GM12878 (cell line): Measurements from ENCODE around the gene PARP6. TPM values are rescaled to one million over a fixed set of nuclear protein-coding genes. Genes with fewer than 3 reads are reported as not detected.

Experiments used
- ATF7 ChIP-seq: fragments of 450-650 bp; IDR thresholded peaks from 2 replicates; pipeline ENCODE4 v1.6.1; 2016; ENCODE audit warnings: low read depth, mild to moderate bottlenecking
- BRCA1 ChIP-seq: IDR thresholded peaks from 2 replicates; pipeline ENCODE4 v1.6.1; 2011; ENCODE audit warnings: low read depth, low read length, improper control_type of control experiment
- CBFB ChIP-seq: IDR thresholded peaks from 2 replicates; pipeline ENCODE4 v1.6.1; 2016; ENCODE audit warnings: antibody characterized with exemption, low read depth
- CREB1 ChIP-seq: IDR thresholded peaks from 2 replicates; pipeline ENCODE4 v1.6.1; 2012; ENCODE audit warnings: low read depth, mild to moderate bottlenecking, inconsistent platforms
- FOXK2 ChIP-seq: fragments of 450-650 bp; IDR thresholded peaks from 2 replicates; pipeline ENCODE4 v1.6.1; 2017; ENCODE audit warnings: mild to moderate bottlenecking, moderate library complexity
- KDM1A ChIP-seq: fragments of 200-600 bp; sonication (generic); IDR thresholded peaks from 2 replicates; pipeline ENCODE4 v1.6.1; 2016; ENCODE audit warnings: borderline replicate concordance
- NR2C2 ChIP-seq: IDR thresholded peaks from 2 replicates; pipeline ENCODE4 v1.6.1; 2011; ENCODE audit warnings: borderline replicate concordance, low read depth; ENCODE audit not compliant: control insufficient read depth, insufficient read length
- PAX8 ChIP-seq: fragments of 450-650 bp; IDR thresholded peaks from 2 replicates; pipeline ENCODE4 v1.6.1; 2017; ENCODE audit warnings: mild to moderate bottlenecking, moderate library complexity
- RAD51 ChIP-seq: fragments of 450-650 bp; IDR thresholded peaks from 2 replicates; pipeline ENCODE4 v1.6.1; 2016; ENCODE audit warnings: moderate library complexity, mild to moderate bottlenecking, inconsistent platforms
- RUNX3 ChIP-seq: IDR thresholded peaks from 2 replicates; pipeline ENCODE4 v1.6.1; 2012; ENCODE audit warnings: low read length, inconsistent platforms
- SIX5 ChIP-seq: IDR thresholded peaks from 2 replicates; pipeline ENCODE4 v1.6.1; 2011; ENCODE audit warnings: mild to moderate bottlenecking, low read depth, low read length, moderate library complexity; ENCODE audit not compliant: severe bottlenecking
- SPI1 ChIP-seq: IDR thresholded peaks from 2 replicates; pipeline ENCODE4 v1.6.1; 2011; ENCODE audit warnings: low read depth, mild to moderate bottlenecking, low read length, moderate library complexity, borderline replicate concordance; ENCODE audit not compliant: insufficient read depth
- SUZ12 ChIP-seq: fragments of 200-600 bp; sonication (generic); IDR thresholded peaks from one replicate; pipeline ENCODE4 v1.6.1; 2018; ENCODE audit warnings: antibody characterized with exemption, mild to moderate bottlenecking; ENCODE audit not compliant: unreplicated experiment
- ZNF217 ChIP-seq: fragments of 450-650 bp; IDR thresholded peaks from 2 replicates; pipeline ENCODE4 v1.6.1; 2017; ENCODE audit warnings: antibody characterized with exemption, mild to moderate bottlenecking
- ZNF384 ChIP-seq: IDR thresholded peaks from 2 replicates; pipeline ENCODE4 v1.6.1; 2012; ENCODE audit warnings: low read depth, mild to moderate bottlenecking, low read length, improper control_type of control experiment, borderline replicate concordance
- ZNF622 ChIP-seq: fragments of 450-650 bp; IDR thresholded peaks from 2 replicates; pipeline ENCODE4 v1.6.1; 2017; ENCODE audit warnings: mild to moderate bottlenecking, inconsistent platforms
- polyA plus RNA-seq, 11 experiments: library from polyadenylated mRNA; depleted of rRNA in 4 of 11; unstranded in 6 of 11; stranded (reverse) in 5 of 11; fragments of >200 nt; fragmentation: Nextera tagmentation in 4 of 11; fragmentation: Illumina TruSeq in 1 of 11; extraction: Ambion mirVana in 4 of 11; extraction: Trizol in 1 of 11; gene quantifications; 1 replicate in 1 of 11; 2 replicates in 10 of 11; pipeline versions ENCODE4 v1.2.1 to v1.2.3, GENCODE V29; 2011 to 2016; ENCODE audit warnings: inconsistent platforms in 2 of 11, missing spikeins in 2 of 11, low read depth in 1 of 11
- total RNA-seq, 4 experiments: library from RNA; depleted of rRNA in 3 of 4; stranded (reverse); fragments of >200 nt in 3 of 4; fragmentation: Illumina TruSeq in 1 of 4; extraction: Trizol in 1 of 4; gene quantifications; 2 replicates each; pipeline versions ENCODE4 v1.2.1 to v1.2.3, GENCODE V29; 2013 to 2021
- TF ChIP-seq, protein P1 (sequence below): IDR thresholded peaks from 2 replicates; pipeline ENCODE4 v1.6.1; 2012; ENCODE audit warnings: low read depth, low read length, improper control_type of control experiment
- TF ChIP-seq, protein P2 (sequence below): IDR thresholded peaks from 2 replicates; pipeline ENCODE4 v1.6.1; 2011; ENCODE audit warnings: mild to moderate bottlenecking, low read depth, low read length, moderate library complexity; ENCODE audit not compliant: insufficient replicate concordance

The PARP6 gene
- total and polyA plus RNA-seq, 10 of the 15 experiments (the other 5 are each of a cell fraction or from before 2014, with no cell fraction given), result 14.3 to 73.5 (median 26.9) TPM

DNA sequence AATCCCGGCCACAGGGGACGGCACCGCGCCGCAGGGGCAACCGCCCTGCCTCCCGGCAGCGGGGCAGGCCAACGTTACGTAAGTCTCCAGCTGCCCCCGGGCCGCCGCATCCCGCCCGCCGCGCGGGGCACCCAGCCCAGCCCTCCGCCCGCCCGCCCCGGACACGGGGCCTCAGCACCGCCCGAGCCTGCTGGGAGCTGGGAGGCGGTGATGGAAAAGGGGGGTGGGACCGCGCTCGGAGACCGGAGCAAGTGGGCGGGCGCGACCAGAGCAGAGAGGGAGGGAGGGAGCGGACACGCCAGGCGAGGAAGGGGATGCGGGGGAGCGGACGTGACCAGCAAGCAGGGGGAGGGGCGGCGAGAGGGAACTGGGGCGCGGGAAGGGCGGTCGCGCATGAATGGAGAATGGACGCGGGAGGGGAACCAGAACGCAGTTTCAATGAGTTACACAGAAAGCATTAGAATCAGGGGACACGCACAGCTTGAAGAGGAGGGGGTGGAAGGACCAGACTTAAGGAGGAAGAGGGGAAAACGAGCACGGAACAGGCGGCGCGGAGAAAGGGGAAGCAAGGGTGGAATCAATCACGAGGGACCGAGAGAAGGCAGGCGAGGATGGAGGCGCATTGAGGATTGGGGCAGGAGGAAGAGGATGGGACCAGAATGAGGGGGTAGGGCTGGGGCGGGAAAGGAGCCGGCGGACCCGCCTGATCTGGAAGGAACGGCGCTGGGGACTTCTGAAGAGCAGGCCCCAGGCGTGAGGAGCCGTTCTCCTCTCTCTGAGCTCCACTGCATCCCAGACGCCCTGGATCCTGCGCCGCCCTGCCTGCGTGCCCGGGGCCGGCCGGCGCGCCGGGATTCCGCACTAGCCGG is 41.9 kb downstream of the PARP6 start (continued):
- TF ChIP-seq SPI1, result 0 out of 2 replicates have a peak, but pooled peaks have one; percentile 15
- no peak for TF ChIP-seq NR2C2
- no peak for TF ChIP-seq SIX5
- TF ChIP-seq SUZ12, result no peak
- no peak for TF ChIP-seq ZNF622
- no peak; the same call in 1 of the 2 replicates for TF ChIP-seq PAX8
- TF ChIP-seq RAD51, result no peak
- no peak for TF ChIP-seq CREB1
- TF ChIP-seq, protein P1, sequence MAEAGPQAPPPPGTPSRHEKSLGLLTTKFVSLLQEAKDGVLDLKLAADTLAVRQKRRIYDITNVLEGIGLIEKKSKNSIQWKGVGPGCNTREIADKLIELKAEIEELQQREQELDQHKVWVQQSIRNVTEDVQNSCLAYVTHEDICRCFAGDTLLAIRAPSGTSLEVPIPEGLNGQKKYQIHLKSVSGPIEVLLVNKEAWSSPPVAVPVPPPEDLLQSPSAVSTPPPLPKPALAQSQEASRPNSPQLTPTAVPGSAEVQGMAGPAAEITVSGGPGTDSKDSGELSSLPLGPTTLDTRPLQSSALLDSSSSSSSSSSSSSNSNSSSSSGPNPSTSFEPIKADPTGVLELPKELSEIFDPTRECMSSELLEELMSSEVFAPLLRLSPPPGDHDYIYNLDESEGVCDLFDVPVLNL, result no peak
- TF ChIP-seq ZNF217, result no peak
- TF ChIP-seq, protein P2, sequence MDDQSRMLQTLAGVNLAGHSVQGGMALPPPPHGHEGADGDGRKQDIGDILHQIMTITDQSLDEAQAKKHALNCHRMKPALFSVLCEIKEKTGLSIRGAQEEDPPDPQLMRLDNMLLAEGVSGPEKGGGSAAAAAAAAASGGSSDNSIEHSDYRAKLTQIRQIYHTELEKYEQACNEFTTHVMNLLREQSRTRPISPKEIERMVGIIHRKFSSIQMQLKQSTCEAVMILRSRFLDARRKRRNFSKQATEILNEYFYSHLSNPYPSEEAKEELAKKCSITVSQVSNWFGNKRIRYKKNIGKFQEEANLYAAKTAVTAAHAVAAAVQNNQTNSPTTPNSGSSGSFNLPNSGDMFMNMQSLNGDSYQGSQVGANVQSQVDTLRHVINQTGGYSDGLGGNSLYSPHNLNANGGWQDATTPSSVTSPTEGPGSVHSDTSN, result no peak
- no peak for TF ChIP-seq ZNF384
- TF ChIP-seq BRCA1, result no peak
- 0 out of 2 replicates have a peak, but pooled peaks have one; percentile 19 for TF ChIP-seq CBFB
- TF ChIP-seq RUNX3, result no peak
- no peak for TF ChIP-seq KDM1A
- TF ChIP-seq FOXK2, result no peak
- 0 out of 2 replicates have a peak, but pooled peaks have one; percentile 38 for TF ChIP-seq ATF7
